ENCODE data around the gene YIF1B. TPM values are rescaled to one million over a fixed set of nuclear protein-coding genes. Genes with fewer than 3 reads are reported as not detected.
"Not testable (repeated sequence)": the region's sequence is repeated elsewhere in the genome, so short reads cannot be mapped to it uniquely, and the experiment has no call there.

The YIF1B gene
- total RNA-seq, 3 donors from 2014 or later (not counting 1 experiment from before 2014, with no cell fraction given) = 23.2 to 28.4 (median 24.1) TPM

GRCh38 chr19:38264486-38265212, 51.1 kb downstream of the YIF1B start, which contains the start of gene SPINT2:
Gene SPINT2, plus strand, starts transcription at chr19:38264573. Its CDS starts 320 bp downstream, at chr19:38264893.
- intact Hi-C loops (cut with micrococcal nuclease) = no loop called here
- Histone ChIP-seq H3K36me3 (ENCODE audit: control insufficient read depth, insufficient read depth, low read length) (no peaks in the 10 kb centered on the region), H3K27me3 (ENCODE audit: control insufficient read depth, insufficient read depth, low read length) (no peaks in the 10 kb centered on the region), H3K4me1 (ENCODE audit: control insufficient read depth, insufficient read depth, low read length) (peaks cover 18% of the 10 kb centered on the region), H3K27ac (ENCODE audit: low read length) (peak within 1 kb of the TSS; percentile 70), H3K4me3 (ENCODE audit: low read length) (peak within 1 kb of the TSS; percentile 55), H3K9me3 (ENCODE audit: control insufficient read depth, insufficient read depth, low read length) (no peaks in the 10 kb centered on the region)
- WGBS (ENCODE audit: insufficient coverage) = 2% methylated on average over 78 of the region's 78 CpGs
- no peak for TF ChIP-seq CTCF (IDR thresholded peaks at IDR 0.05)
- DNase-seq (peak in 1 of 2 donors; percentile 75), ATAC-seq (peak; percentile 33 to 49 (median 40))
- peaks cover 12% of the 10 kb centered on the region in 2 donors for H3K4me1 Mint-ChIP-seq
- H3K9me3 Mint-ChIP-seq = no peaks in the 10 kb centered on the region
- peak within 1 kb of the TSS; percentile 80 for H3K4me3 Mint-ChIP-seq
- peaks cover 23 to 31% of the 10 kb centered on the region in 2 donors for H3K27me3 Mint-ChIP-seq (ENCODE audit: low read depth in 2 of 2)
- no peaks in the 10 kb centered on the region for H3K36me3 Mint-ChIP-seq
- H3K27ac Mint-ChIP-seq = peak within 1 kb of the TSS in 1 of 2 donors; percentile 55

- H3K4me3 ChIP-seq (ENCODE audit: low read length) = peak overlapping the region; percentile 55
- H3K27me3 ChIP-seq (ENCODE audit: control insufficient read depth, insufficient read depth, low read length) = no peaks in the 10 kb centered on the region
Observed at GRCh38 chr19:38263689-38264485, 51.9 kb downstream of the YIF1B start.

GRCh38 chr19:38262585-38263268, 53.0 kb downstream of the YIF1B start:
- intact Hi-C loops (cut with micrococcal nuclease) = no loop called here
- H3K4me3 Mint-ChIP-seq = no peak overlapping the region
- no peaks in the 10 kb centered on the region for H3K9me3 Mint-ChIP-seq
- H3K27ac Mint-ChIP-seq = no peak overlapping the region
- Histone ChIP-seq H3K36me3 (ENCODE audit: control insufficient read depth, insufficient read depth, low read length) (no peaks in the 10 kb centered on the region), H3K27me3 (ENCODE audit: control insufficient read depth, insufficient read depth, low read length) (no peaks in the 10 kb centered on the region), H3K4me1 (ENCODE audit: control insufficient read depth, insufficient read depth, low read length) (peaks cover 18% of the 10 kb centered on the region), H3K4me3 (ENCODE audit: low read length) (no peak overlapping the region), H3K9me3 (ENCODE audit: control insufficient read depth, insufficient read depth, low read length) (no peaks in the 10 kb centered on the region), H3K27ac (ENCODE audit: low read length) (no peak overlapping the region)
- TF ChIP-seq CTCF (IDR thresholded peaks at IDR 0.05) = no peak
- H3K36me3 Mint-ChIP-seq = no peaks in the 10 kb centered on the region
- DNase-seq (no peak), ATAC-seq (no peak)
- peaks cover 23 to 31% of the 10 kb centered on the region in 2 donors for H3K27me3 Mint-ChIP-seq (ENCODE audit: low read depth in 2 of 2)
- 94% methylated on average over 7 of the region's 7 CpGs for WGBS (ENCODE audit: insufficient coverage)
- H3K4me1 Mint-ChIP-seq = peaks cover 12% of the 10 kb centered on the region in 2 donors

More at GRCh38 chr19:38263689-38264485, 51.9 kb downstream of the YIF1B start:
- H3K4me3 Mint-ChIP-seq = peak overlapping the region; percentile 76
- H3K36me3 Mint-ChIP-seq = no peaks in the 10 kb centered on the region
- no peaks in the 10 kb centered on the region for H3K9me3 Mint-ChIP-seq
- peak in 1 of 2 donors; percentile 85 for DNase-seq
- H3K4me1 Mint-ChIP-seq = peaks cover 12% of the 10 kb centered on the region in 2 donors
- ATAC-seq = peak; percentile 53 to 74 (median 72)
- 8% methylated on average over 34 of the region's 34 CpGs for WGBS (ENCODE audit: insufficient coverage)
- intact Hi-C loops (cut with micrococcal nuclease) = no loop called here
- H3K27ac Mint-ChIP-seq = peak overlapping the region in 1 of 2 donors; percentile 55
- peaks cover 18% of the 10 kb centered on the region for H3K4me1 ChIP-seq (ENCODE audit: control insufficient read depth, insufficient read depth, low read length)
- no peak for TF ChIP-seq CTCF (IDR thresholded peaks at IDR 0.05)
- H3K27ac ChIP-seq (ENCODE audit: low read length) = peak overlapping the region; percentile 61
- no peaks in the 10 kb centered on the region for H3K36me3 ChIP-seq (ENCODE audit: control insufficient read depth, insufficient read depth, low read length)
- H3K27me3 Mint-ChIP-seq (ENCODE audit: low read depth in 2 of 2) = peaks cover 23 to 31% of the 10 kb centered on the region in 2 donors
- H3K9me3 ChIP-seq (ENCODE audit: control insufficient read depth, insufficient read depth, low read length) = no peaks in the 10 kb centered on the region

GRCh38 chr19:38261942-38262341, 53.8 kb downstream of the YIF1B start:
- peaks cover 18% of the 10 kb centered on the region for H3K4me1 ChIP-seq (ENCODE audit: control insufficient read depth, insufficient read depth, low read length)
- WGBS (ENCODE audit: insufficient coverage) = 96% methylated on average over 12 of the region's 12 CpGs
- H3K4me3 Mint-ChIP-seq; intact Hi-C loops (cut with micrococcal nuclease); DNase-seq; H3K27ac Mint-ChIP-seq; H3K9me3 ChIP-seq (ENCODE audit: control insufficient read depth, insufficient read depth, low read length); H3K4me3 ChIP-seq (ENCODE audit: low read length); H3K27me3 ChIP-seq (ENCODE audit: control insufficient read depth, insufficient read depth, low read length); ATAC-seq; H3K36me3 Mint-ChIP-seq; H3K9me3 Mint-ChIP-seq; H3K27ac ChIP-seq (ENCODE audit: low read length); H3K36me3 ChIP-seq (ENCODE audit: control insufficient read depth, insufficient read depth, low read length): not testable (repeated sequence)
- peaks cover 25 to 29% of the 10 kb centered on the region in 2 donors for H3K27me3 Mint-ChIP-seq (ENCODE audit: low read depth in 2 of 2)
- H3K4me1 Mint-ChIP-seq = peaks cover 12% of the 10 kb centered on the region in 2 donors

All from natural killer cell (primary cell).